ENCODE measurements around the gene SREBF2.

The SREBF2 gene

GRCh38 chr22:41813726-41814410 lies 19.0 kb upstream of the SREBF2 start:
- Histone ChIP-seq H3K27me3 (ENCODE audit: insufficient read depth, poor library complexity, severe bottlenecking) (no peaks in the 10 kb centered on the region), H3K4me3 (replicated peaks; ENCODE audit: insufficient read depth, low read length) (no peak overlapping the region), H3K27ac (replicated peaks) (no peak overlapping the region)
- no peak for TF ChIP-seq GABPA (IDR thresholded peaks at IDR 0.05; ENCODE audit: low read depth)
- no peak for TF ChIP-seq POLR2AphosphoS5 (IDR thresholded peaks at IDR 0.05; ENCODE audit: low read depth)
- TF ChIP-seq, protein P1, sequence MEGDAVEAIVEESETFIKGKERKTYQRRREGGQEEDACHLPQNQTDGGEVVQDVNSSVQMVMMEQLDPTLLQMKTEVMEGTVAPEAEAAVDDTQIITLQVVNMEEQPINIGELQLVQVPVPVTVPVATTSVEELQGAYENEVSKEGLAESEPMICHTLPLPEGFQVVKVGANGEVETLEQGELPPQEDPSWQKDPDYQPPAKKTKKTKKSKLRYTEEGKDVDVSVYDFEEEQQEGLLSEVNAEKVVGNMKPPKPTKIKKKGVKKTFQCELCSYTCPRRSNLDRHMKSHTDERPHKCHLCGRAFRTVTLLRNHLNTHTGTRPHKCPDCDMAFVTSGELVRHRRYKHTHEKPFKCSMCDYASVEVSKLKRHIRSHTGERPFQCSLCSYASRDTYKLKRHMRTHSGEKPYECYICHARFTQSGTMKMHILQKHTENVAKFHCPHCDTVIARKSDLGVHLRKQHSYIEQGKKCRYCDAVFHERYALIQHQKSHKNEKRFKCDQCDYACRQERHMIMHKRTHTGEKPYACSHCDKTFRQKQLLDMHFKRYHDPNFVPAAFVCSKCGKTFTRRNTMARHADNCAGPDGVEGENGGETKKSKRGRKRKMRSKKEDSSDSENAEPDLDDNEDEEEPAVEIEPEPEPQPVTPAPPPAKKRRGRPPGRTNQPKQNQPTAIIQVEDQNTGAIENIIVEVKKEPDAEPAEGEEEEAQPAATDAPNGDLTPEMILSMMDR (IDR thresholded peaks at IDR 0.05; ENCODE audit: insufficient read depth, low read length): no peak
- TF ChIP-seq REST (IDR thresholded peaks at IDR 0.05; ENCODE audit: insufficient replicate concordance, low read depth): no peak
- TF ChIP-seq SPI1 (IDR thresholded peaks at IDR 0.05; ENCODE audit: borderline replicate concordance, low read depth): no peak
- DNase-seq (ENCODE audit: low read depth in 1 of 2, low spot score in 1 of 2): no peak

GRCh38 chr22:41815716-41816115 lies 17.2 kb upstream of the SREBF2 start:
- H3K4me3 ChIP-seq (replicated peaks; ENCODE audit: insufficient read depth, low read length): no peak overlapping the region
- H3K27me3 ChIP-seq (ENCODE audit: insufficient read depth, poor library complexity, severe bottlenecking): no peaks in the 10 kb centered on the region
- no peak for DNase-seq (ENCODE audit: low read depth in 1 of 2, low spot score in 1 of 2)
- no peak overlapping the region for H3K27ac ChIP-seq (replicated peaks)
- no peak for TF ChIP-seq REST (IDR thresholded peaks at IDR 0.05; ENCODE audit: insufficient replicate concordance, low read depth)
- TF ChIP-seq, protein P1 (IDR thresholded peaks at IDR 0.05; ENCODE audit: insufficient read depth, low read length): no peak
- no peak for TF ChIP-seq SPI1 (IDR thresholded peaks at IDR 0.05; ENCODE audit: borderline replicate concordance, low read depth)
- no peak for TF ChIP-seq GABPA (IDR thresholded peaks at IDR 0.05; ENCODE audit: low read depth)
- no peak for TF ChIP-seq POLR2AphosphoS5 (IDR thresholded peaks at IDR 0.05; ENCODE audit: low read depth)

DNA sequence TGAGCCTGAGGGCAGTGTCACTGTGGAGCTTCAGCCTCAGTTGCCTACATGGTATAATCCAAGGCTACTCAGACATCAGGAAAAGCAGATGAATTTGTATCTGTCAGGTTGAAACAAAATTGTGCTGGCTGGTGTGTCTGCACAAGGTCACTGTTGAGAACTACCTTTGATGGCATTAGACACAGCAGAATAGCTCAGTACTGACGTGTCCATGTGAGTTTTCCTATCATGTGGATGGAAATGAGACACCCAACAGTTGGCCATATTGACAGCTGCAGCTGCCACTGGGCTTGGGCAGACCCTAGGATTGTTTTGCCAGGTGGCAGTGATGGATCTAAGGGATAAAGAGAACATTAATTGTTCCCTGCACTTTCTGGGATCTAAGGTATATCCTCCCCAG lies 16.7 kb upstream of the SREBF2 start:
- H3K4me3 ChIP-seq (replicated peaks; ENCODE audit: insufficient read depth, low read length): no peak overlapping the region
- no peak for TF ChIP-seq POLR2AphosphoS5 (IDR thresholded peaks at IDR 0.05; ENCODE audit: low read depth)
- TF ChIP-seq GABPA (IDR thresholded peaks at IDR 0.05; ENCODE audit: low read depth): no peak
- TF ChIP-seq REST (IDR thresholded peaks at IDR 0.05; ENCODE audit: insufficient replicate concordance, low read depth): no peak
- TF ChIP-seq, protein P1 (IDR thresholded peaks at IDR 0.05; ENCODE audit: insufficient read depth, low read length): no peak
- no peak for TF ChIP-seq SPI1 (IDR thresholded peaks at IDR 0.05; ENCODE audit: borderline replicate concordance, low read depth)
- no peak overlapping the region for H3K27ac ChIP-seq (replicated peaks)
- no peak for DNase-seq (ENCODE audit: low read depth in 1 of 2, low spot score in 1 of 2)
- H3K27me3 ChIP-seq (ENCODE audit: insufficient read depth, poor library complexity, severe bottlenecking): no peaks in the 10 kb centered on the region

Measured in HL-60 (cell line).